ENCODE measurements around the gene MYO15A. TPM values are rescaled to one million over a fixed set of nuclear protein-coding genes. Genes with fewer than 3 reads are reported as not detected.
"Not testable (repeated sequence)": the region's sequence is repeated elsewhere in the genome, so short reads cannot be mapped to it uniquely, and the experiment has no call there.

Gene MYO15A
- total RNA-seq, 1 experiment from 2014 or later, result 0.24 TPM

DNA sequence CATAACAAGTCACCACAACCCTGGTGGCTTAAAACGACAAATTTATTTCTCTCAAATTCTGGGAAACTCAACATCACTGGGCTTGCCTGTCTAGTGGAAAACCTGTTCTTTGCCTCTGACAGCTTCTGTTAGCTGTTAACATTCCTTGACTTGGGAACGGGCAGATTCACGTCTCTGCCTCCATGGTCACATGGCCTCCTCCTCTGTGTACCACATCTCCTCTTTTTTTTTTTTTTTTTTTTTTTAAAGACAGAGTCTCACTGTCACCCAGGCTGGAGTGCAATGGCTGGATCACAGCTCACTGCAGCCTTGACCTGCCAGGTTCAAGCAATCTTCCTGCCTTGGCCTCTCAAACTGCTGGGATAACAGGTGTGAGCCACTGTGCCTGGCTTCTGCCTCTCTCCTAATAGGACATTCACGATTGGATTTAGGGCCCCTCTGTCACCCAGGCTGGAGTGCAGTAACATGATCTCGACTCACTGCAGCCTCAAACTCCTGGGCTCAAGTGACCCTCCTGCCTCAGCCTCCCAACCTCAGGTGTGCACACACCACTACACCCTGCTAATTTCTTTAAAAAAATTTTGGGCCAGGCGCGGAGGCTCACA lies 105.2 kb downstream of the MYO15A start:
- no peak for DNase-seq (ENCODE audit: low read depth)

GRCh38 chr17:18216906-18217305 lies 108.3 kb downstream of the MYO15A start:
- DNase-seq (ENCODE audit: low read depth), result not testable (repeated sequence)

DNA sequence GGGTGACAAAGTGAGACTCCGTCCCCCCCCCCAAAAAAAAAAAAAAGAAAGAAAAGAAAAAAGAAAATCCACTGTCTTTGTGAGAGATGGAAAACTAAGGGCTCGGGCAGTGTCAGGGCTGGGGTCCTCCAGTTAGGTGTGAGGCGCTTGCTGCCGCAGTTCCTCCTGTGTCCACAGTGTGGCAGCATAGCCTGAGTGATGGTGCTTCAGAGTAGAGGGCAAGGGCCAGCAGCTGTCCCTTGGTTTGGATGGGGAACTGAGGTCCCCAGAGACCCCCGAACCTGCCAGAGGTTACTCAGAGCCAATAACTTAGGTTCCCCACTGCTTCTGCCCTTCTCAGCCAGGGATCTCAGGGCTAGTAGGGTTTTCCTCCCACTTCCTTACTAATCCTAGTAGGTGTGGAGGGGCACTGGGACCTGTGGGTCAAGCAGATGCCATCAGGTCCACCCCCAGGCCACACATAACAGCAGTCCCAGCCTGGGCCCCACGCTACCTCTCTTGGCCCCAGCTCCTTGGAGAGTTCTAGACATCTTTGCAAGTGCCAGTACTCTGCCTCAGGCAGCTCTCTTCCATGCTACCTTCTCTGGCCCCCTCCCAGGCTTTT lies 109.0 kb downstream of the MYO15A start:
- peak; percentile 47 for DNase-seq (ENCODE audit: low read depth)

GRCh38 chr17:18218756-18219415 lies 110.3 kb downstream of the MYO15A start:
- DNase-seq (ENCODE audit: low read depth), result peak; percentile 31

DNA sequence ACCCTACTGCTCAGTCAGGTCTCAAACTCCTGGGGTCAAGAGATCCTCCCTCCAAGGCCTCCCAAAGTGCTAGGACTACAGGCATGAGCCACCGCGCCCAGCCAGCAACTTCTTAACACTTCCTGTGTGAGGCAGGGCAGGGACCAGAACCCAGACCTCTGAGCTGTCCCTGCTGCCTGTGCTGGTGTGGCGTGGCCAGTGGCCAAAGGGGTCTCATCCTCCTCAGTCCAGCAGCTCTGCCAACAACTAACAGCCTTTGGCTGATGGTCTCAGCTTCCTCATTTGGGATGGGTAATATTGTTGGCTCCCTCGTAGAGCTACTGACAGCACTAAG lies 115.5 kb downstream of the MYO15A start:
- DNase-seq (ENCODE audit: low read depth), result no peak

DNA sequence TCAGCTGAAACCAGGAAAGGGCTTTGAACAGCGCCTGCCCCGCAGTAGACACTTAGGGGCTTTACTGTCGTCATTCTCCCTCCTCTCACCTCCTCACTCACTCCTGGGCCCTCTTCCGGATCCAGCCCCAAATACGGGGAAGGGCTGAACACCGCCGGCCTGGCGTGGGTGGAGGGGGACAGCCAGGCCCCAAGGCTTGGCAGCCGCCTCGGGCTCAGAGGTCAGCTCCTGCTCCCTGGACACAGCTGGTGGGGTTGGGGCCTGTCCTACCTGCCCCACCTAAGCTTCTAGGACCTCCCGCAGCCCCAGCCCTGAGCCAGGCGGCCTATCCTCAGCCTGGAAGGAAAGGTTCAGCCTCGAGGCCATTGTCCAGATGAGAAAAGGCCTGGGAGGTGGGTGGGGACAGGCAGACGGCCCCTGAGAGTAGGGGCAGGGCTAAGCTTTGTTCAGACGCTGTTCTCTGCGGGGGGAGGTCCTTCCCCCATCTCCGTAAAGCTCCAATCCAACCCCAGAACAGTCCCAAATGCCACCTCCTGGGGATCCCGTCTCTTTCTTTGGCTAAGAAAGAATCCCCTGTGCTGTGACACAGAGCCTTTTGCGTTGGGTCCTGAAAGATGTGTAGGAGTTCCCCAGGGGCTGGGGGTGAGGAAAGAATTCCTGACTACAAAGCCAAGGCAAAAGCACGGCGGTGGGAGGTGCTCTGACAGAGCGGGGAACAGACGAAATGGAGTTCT lies 116.0 kb downstream of the MYO15A start:
- DNase-seq (ENCODE audit: low read depth), result no peak

DNA sequence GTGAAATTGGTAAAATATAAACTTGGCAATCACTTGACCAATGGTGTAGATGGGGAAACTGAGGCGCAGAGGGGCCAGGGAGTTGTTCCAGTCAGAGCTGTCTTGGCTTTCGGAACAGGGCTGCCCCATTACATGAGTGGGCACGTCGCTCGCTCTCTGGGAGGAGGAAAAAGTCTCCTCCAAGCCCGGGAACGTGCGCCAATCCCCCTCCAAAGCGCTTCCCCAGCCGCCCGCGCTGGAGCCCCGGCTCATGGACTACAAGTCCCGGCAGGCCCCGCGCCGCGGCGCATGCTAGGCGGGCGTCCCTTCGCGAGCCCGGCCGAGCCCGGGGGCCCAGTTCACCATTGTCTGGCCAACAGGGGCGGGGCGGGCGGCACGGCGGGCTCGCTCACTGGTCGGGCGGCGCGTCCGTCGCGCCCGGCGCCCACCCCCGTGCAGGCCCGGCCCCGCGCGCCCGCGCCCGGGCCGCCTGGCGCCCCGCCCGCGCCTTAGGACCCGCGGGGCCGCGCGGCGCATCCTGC lies 116.6 kb downstream of the MYO15A start, which contains the start of gene LLGL1:
LLGL1 (plus strand) TSS at position 515 of the 521 bp plus-strand sequence. CDS start 48 bp downstream, outside the sequence.
- peak; percentile 91 for DNase-seq (ENCODE audit: low read depth)

DNA sequence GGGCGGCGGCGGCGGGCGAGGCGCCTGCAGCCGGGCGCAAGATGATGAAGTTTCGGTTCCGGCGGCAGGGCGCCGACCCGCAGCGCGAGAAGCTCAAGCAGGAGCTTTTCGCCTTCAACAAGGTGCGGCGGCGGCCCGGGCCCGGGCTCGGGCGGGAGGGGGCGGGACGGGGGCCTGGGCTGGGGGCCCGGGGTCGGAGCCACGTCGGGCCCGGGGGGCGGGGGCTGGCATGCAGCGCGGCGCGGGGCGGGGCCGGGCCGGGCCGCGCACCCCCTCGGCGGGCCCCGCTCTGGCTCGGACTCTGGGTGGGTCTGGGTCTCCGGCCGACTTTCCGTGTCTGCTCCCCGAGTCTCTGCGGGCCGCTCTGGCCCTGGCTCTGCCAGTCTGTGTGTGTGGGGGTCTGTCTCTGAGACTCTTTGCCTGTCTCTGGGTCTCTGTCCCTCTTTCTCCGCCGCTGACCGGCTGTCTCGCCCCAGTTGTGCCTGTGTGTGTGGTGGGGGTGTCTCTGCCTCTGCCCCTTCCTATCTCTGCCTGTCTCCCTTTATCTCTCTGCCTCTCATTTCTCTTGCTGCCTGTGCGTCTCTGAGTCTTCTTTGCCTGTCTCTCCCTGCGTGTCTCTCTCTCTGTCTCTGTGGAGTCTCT lies 117.2 kb downstream of the MYO15A start:
- DNase-seq (ENCODE audit: low read depth), result no peak

DNA sequence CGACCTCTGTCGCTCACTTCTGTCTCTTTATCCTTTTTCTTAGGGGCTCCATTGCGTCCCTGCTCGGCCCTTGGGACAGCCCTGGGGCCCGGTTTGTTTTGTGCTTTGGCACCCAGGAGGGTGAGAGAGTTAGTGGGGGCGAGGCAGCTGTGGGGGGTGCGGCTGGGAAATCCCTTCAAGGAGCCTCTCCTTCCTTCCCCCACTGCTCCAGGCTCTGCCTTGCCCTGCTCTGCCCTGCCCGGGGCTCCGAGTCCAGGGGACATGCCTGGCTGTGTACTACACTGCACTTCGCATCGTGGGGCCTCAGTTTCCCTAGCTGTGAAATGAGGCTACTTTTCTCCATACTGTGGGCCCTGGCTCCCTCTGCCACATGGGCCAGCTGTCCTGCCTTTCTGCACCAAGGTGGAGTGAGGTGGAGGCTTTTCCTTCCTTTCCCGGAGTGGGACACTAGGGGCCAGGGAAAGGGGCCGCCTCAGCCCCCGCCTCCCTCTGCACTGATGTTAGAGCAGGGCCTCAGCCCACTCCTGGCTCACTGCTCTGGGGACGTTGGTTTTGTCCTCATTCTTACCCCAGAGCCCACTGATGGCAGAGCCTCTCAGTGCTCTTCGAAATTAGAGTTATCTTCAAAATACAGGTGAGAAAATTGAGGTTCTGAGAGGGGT lies 117.9 kb downstream of the MYO15A start:
- no peak for DNase-seq (ENCODE audit: low read depth)

- no peak for DNase-seq (ENCODE audit: low read depth)
Measured at GRCh38 chr17:18227635-18228034, 119.1 kb downstream of the MYO15A start.

DNA sequence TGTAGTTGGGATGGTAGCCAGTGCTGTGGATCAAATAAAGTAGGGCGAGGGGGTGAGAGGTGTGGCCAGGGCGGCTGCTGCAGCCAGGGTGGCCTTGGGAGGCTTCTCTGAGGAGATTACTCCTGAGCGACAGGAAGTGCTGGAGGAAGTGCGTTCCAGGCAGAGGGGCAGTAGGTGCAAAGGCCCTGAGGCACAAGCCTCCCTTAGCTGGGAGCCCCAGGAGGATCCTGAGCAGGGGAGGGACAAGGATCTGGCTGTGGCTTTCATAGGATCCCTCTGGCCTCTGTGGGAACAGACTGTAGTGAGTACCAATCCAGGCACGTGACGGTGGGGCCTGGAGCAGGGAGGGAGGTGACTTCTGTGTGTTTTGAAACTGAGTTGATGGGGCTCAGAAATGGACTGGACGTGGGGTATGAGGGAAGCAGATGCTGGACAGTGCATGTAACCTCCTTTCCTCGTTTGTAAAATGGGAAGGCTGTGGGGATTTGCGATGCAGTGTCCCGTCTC lies 119.7 kb downstream of the MYO15A start:
- no peak for DNase-seq (ENCODE audit: low read depth)

GRCh38 chr17:18229254-18229653 lies 120.7 kb downstream of the MYO15A start:
- no peak for DNase-seq (ENCODE audit: low read depth)

Other genes with a start within 250 kb of the MYO15A start
- gene TOM1L2, start 136.4 kb upstream of the MYO15A start, total RNA-seq (2014; rRNA removed; shearing (Covaris generic)), result 16.2 and 18.5 TPM in 2 replicates
- 0.59 and 2.2 TPM in 2 replicates for gene DRC3, start 135.9 kb upstream of the MYO15A start, total RNA-seq (2014; rRNA removed; shearing (Covaris generic))
- gene ATPAF2, start 69.6 kb upstream of the MYO15A start, total RNA-seq (2014; rRNA removed; shearing (Covaris generic)), result 13.3 and 14.0 TPM in 2 replicates
- gene GID4, start 69.3 kb upstream of the MYO15A start, total RNA-seq (2014; rRNA removed; shearing (Covaris generic)), result 4.9 and 6.0 TPM in 2 replicates
- gene DRG2, start 20.8 kb upstream of the MYO15A start, total RNA-seq (2014; rRNA removed; shearing (Covaris generic)), result 25.7 and 45.5 TPM in 2 replicates
- 62.8 and 65.1 TPM in 2 replicates for gene ALKBH5, start 75.1 kb downstream of the MYO15A start, total RNA-seq (2014; rRNA removed; shearing (Covaris generic))
- 12.1 and 20.0 TPM in 2 replicates for gene LLGL1, start 116.9 kb downstream of the MYO15A start, total RNA-seq (2014; rRNA removed; shearing (Covaris generic))
- 130 and 143 TPM in 2 replicates for gene FLII, start 150.0 kb downstream of the MYO15A start, total RNA-seq (2014; rRNA removed; shearing (Covaris generic))
- gene MIEF2, start 151.9 kb downstream of the MYO15A start, total RNA-seq (2014; rRNA removed; shearing (Covaris generic)), result 4.6 and 4.8 TPM in 2 replicates
- 22.7 and 27.7 TPM in 2 replicates for gene TOP3A, start 206.2 kb downstream of the MYO15A start, total RNA-seq (2014; rRNA removed; shearing (Covaris generic))
- gene SMCR8, start 206.5 kb downstream of the MYO15A start, total RNA-seq (2014; rRNA removed; shearing (Covaris generic)), result 5.6 and 5.9 TPM in 2 replicates